ENCODE results near the gene STYX.
A peak's percentile ranks its signal among the peaks of the same experiment; 100 is the strongest.

The STYX gene

DNA sequence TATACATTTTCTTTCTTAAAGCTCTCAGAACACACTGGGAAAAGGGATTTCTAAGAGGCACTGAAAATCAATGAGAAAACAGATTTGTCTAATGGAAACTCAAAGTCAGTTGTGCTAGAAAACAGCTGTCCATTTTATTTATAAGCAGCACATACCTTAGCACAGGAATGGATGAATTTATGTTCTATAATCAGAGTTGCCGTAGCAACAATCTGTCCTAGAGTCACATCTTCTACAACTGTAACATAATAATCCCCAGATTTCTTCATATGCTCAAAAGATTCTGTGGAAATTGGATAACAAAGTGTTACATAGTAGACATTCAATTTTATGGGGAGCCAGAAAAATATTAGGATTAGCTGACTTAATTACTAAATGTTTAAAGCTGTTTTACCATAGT lies 51.7 kb downstream of the STYX start:
- TF ChIP-seq, protein P1, sequence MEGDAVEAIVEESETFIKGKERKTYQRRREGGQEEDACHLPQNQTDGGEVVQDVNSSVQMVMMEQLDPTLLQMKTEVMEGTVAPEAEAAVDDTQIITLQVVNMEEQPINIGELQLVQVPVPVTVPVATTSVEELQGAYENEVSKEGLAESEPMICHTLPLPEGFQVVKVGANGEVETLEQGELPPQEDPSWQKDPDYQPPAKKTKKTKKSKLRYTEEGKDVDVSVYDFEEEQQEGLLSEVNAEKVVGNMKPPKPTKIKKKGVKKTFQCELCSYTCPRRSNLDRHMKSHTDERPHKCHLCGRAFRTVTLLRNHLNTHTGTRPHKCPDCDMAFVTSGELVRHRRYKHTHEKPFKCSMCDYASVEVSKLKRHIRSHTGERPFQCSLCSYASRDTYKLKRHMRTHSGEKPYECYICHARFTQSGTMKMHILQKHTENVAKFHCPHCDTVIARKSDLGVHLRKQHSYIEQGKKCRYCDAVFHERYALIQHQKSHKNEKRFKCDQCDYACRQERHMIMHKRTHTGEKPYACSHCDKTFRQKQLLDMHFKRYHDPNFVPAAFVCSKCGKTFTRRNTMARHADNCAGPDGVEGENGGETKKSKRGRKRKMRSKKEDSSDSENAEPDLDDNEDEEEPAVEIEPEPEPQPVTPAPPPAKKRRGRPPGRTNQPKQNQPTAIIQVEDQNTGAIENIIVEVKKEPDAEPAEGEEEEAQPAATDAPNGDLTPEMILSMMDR (IDR thresholded peaks at IDR 0.05; ENCODE audit: insufficient read depth, low read length, missing control alignments), result no peak
- ChIA-PET POLR2A (no interaction called here), CTCF (no interaction called here)
- no peak for DNase-seq (ENCODE audit: low read depth, low spot score)
- H3K4me3 ChIP-seq (ENCODE audit: low read depth, low read length), result no peak overlapping the region

DNA sequence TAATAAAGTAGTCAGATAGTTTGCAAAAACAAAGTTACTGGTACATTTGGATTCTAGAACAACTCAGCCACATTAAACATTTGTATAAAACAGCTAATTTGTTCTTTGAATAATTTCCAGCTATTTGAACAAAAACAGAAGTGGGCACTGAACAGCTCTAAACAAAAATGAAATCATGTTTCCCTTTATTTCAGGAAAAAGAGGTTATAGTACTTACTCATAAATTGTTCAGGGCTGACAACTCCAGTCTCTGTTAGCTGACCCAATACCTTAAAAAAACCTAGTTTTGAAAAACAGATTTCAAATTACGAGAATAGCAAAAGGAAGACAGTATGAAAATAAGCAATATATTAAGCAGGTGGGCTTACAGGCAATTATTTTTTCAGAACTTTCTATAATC lies 53.2 kb downstream of the STYX start:
- TF ChIP-seq, protein P1 (IDR thresholded peaks at IDR 0.05; ENCODE audit: insufficient read depth, low read length, missing control alignments), result no peak
- DNase-seq (ENCODE audit: low read depth, low spot score), result no peak
- CTCF ChIA-PET, result no interaction called here
- POLR2A ChIA-PET, result no interaction called here
- no peak overlapping the region for H3K4me3 ChIP-seq (ENCODE audit: low read depth, low read length)

DNA sequence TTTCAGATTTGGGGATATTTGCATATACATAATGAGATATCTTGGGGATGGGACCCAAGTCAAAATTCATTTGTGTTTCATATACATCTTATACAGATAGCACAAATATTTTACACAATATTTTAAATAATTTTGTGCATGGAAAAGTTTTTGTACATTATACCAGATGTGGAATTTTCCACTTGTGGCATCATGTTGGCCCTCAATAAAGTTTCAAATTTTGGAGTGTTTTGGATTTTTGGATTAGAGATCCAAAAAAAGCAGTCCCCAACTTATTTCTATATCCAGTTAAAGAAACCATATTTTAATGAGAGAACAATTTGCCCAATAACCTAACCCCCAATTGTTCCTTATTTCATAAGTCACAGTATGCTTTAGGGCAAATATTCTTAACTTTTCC lies 56.9 kb downstream of the STYX start:
- no peak overlapping the region for H3K4me3 ChIP-seq (ENCODE audit: low read depth, low read length)
- TF ChIP-seq, protein P1 (IDR thresholded peaks at IDR 0.05; ENCODE audit: insufficient read depth, low read length, missing control alignments), result no peak
- ChIA-PET POLR2A (no interaction called here), CTCF (no interaction called here)
- no peak for DNase-seq (ENCODE audit: low read depth, low spot score)

GRCh38 chr14:52789118-52789517 lies 59.2 kb downstream of the STYX start:
- TF ChIP-seq, protein P1 (IDR thresholded peaks at IDR 0.05; ENCODE audit: insufficient read depth, low read length, missing control alignments), result no peak
- peak overlapping the region; percentile 23 for H3K4me3 ChIP-seq (ENCODE audit: low read depth, low read length)
- CTCF ChIA-PET, result no interaction called here
- POLR2A ChIA-PET, result no interaction called here
- DNase-seq (ENCODE audit: low read depth, low spot score), result no peak

GRCh38 chr14:52790011-52790755 lies 60.2 kb downstream of the STYX start:
- DNase-seq (ENCODE audit: low read depth, low spot score), result no peak
- ChIA-PET CTCF (no interaction called here), POLR2A (no interaction called here)
- TF ChIP-seq, protein P1 (IDR thresholded peaks at IDR 0.05; ENCODE audit: insufficient read depth, low read length, missing control alignments), result no peak
- H3K4me3 ChIP-seq (ENCODE audit: low read depth, low read length), result peak overlapping the region; percentile 78

DNA sequence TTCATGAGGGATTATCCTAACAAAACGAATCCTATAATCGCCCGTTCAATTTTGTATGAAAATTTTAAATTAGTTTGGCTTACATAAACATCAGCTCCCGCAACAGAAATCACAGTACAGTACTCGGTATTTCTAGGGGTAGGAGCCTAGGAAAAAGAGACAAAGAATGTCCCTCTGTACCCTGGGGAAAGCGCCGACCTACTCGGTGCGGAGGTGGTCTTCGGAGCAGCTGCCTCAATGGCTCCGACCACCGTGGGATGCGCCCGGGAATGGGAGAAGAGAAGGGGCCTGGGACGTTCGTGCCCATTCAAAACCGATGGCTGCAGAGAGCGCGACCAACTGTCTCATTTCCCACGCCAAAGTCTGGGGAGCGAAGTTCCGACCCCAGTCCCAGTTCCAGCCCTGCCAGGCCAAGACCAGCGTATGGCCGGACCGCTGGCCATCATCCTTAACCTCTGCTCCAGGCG lies 60.8 kb downstream of the STYX start:
- CTCF ChIA-PET, result interaction anchor here (1.4 kb wide), 1 partner anchor 11 kb away, joined by 3 read pairs; no protein-coding TSS in a partner anchor
- POLR2A ChIA-PET, result interaction anchor here (1.1 kb wide), 1 partner anchor 362 kb away, joined by 4 read pairs; the partner anchor contains the start of gene DDHD1
- H3K4me3 ChIP-seq (ENCODE audit: low read depth, low read length), result peak overlapping the region; percentile 78
- TF ChIP-seq, protein P1 (IDR thresholded peaks at IDR 0.05; ENCODE audit: insufficient read depth, low read length, missing control alignments), result no peak
- DNase-seq (ENCODE audit: low read depth, low spot score), result no peak

Measured in AG04449 (cell line).